Amniotic epithelial cell (primary cell): ENCODE data around the gene CHST7.

Source experiments
- DNase-seq: peaks from one replicate; pipeline ENCODE4 v3.0.0-alpha.2; 2010; ENCODE audit warnings: low read depth

Gene CHST7

DNA sequence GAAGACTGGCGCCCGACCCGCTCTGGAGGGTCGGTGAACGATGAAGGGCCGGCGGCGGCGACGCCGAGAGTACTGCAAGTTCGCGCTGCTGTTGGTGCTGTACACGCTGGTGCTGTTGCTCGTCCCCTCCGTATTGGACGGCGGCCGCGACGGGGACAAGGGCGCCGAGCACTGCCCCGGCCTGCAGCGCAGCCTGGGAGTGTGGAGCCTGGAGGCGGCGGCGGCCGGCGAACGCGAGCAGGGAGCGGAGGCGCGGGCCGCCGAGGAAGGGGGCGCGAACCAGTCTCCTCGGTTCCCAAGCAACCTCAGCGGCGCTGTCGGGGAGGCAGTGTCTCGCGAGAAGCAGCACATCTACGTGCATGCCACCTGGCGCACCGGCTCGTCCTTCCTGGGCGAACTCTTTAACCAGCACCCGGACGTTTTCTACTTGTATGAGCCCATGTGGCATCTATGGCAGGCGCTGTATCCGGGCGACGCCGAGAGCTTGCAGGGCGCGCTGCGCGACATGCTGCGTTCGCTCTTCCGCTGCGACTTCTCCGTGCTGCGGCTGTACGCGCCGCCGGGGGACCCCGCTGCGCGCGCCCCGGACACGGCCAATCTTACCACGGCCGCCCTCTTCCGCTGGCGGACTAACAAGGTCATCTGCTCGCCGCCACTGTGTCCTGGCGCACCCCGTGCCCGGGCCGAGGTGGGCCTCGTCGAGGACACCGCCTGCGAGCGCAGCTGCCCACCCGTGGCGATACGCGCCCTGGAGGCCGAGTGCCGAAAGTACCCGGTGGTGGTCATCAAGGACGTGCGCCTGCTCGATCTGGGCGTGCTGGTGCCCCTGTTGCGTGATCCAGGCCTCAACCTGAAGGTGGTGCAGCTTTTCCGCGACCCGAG lies 568 bp downstream of the CHST7 start:
- peak; percentile 54 for DNase-seq

DNA sequence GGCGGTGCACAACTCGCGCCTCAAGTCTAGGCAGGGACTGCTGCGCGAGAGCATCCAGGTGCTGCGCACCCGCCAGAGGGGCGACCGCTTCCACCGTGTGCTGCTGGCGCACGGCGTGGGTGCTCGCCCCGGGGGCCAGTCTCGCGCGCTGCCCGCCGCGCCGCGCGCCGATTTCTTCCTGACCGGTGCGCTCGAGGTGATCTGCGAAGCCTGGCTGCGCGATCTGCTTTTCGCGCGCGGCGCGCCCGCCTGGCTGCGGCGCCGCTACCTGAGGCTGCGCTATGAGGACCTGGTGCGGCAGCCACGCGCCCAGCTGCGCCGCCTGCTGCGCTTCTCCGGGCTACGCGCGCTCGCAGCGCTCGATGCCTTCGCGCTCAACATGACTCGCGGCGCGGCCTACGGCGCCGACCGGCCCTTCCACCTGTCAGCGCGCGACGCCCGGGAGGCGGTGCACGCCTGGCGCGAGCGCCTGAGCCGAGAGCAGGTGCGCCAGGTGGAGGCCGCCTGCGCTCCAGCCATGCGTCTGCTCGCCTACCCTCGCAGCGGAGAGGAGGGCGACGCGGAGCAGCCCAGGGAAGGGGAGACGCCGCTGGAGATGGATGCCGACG lies 1.3 kb downstream of the CHST7 start:
- no peak for DNase-seq

DNA sequence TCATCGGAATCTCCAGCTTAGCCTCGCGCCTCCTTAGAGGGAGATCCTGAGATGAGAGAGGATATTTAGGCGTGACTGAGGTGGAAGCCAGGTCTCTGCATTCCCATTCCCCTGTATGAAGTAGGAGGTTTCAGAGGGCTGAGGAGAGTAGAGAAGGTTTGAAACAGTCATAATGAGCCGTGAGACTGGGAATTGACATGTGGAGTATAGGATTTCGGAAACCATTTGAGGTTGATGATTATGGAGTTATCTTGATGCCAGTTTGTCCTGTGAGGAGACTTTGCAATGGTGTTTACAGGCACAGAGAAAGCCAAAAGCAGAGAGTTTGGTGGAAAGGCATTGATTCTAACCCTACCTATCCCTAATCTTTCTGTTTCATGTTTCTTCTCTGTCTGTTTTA lies 2.0 kb downstream of the CHST7 start:
- DNase-seq: no peak

DNA sequence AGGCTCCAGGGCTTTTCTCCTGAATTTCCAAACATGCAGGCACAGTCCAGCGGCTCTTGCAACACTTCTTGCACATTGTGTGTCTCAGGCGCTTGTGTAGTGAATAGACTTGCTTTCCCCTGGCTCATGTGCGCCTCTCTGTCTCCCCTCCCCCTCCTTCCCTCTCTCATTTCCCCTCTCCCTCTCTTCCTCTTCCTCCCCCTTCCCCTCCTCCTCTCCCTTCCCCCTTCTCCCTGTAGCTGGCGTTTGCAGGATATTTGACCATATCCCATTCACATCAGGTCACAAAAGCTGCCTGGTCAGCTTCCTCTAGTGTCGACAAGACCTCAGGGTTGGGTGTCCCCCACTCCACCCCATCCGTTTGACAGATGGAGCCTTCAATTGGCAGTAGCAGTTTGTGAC lies 2.4 kb downstream of the CHST7 start:
- DNase-seq: peak; percentile 70

DNA sequence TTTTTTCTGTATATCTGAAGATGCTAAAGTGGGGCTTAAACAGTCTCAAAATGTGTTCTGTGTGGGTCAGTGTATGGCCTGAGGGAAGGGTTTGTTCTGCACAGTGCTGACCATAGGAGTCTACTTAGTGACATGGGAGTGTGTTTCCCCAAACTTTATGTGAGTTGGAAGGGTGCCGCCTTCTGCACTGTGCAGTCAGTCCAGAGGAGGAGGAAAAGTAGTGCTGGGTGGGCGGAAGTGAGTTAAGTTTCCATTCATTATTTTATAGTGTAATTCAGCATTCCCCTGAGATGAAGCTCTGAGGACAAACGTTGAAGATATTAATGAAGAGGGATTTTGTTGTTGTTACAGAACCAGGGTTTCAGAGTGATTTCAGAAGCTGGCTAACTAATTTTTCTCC lies 2.9 kb downstream of the CHST7 start:
- DNase-seq: no peak

DNA sequence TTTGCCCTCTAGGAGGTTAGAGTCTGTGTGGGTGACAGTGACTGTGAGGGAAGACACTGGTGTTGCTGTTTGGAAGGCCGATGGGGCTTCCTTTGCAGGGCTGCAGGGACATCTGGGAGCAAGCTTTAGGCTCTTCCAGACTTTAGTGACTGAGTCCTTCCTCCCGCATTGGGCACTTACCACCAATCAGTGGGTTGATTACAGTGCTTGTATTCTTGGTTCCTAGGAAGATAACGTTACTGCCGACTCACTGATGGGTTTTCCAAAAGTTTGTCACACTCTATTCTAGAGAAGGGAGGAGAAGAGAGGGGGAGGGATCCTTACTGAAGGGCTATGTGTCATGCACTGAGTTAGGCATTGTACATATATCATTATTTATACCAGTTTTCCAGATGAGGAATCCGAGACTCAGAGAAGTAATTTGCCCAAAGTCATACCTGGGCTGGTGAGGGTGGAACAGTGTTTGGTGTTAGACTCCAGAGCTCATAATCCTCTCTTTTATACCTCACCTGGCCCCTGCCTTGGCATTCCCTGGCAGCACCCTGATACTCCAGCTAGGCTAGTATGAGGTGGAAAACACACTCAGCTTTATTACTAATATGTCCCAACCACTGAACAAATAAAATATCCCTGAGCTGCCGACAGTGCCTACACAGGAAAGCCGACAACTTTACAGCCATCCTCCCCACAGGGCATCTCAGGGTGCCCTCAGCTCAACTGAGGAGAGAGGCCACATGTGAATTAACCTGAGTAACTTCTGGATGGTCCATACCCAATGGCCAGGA lies 3.8 kb downstream of the CHST7 start:
- DNase-seq: peak; percentile 44

DNA sequence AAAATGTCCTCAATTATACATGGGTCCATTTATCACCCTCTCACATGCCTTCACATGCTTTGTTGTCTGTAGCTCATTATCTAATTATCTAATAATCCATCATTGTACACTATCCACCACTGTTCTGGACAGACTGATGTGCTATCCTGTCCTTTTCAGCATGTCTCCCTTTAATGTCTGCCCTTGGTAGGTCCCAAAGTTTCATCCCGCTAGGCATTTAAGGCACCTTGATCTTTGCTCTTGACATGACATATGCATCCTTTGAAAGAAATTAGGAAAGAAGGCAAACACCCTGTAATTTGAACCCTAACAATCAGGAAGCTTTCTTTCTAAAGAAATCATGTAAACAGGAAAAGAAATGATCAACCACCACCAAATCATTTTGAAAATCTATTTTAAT lies 5.7 kb downstream of the CHST7 start:
- no peak for DNase-seq

DNA sequence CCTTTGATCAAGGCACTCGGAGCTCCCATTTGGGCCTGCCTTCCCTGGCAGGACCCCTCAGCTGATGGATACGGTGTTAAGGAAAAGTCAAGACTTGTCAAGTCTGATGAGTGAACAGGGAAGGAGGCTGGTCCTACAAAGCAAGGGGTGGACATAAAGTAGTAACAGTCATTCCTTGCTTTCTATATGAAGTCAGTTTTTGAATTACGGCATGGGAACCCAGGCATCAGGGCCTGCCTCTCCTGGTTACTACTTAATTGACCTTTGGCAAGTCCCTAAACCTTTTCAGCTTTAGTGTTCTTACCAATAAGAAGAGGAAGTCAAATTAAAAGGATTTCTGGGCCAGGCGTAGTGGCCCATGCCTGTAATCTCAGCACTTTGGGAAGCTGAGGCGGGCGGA lies 7.0 kb downstream of the CHST7 start:
- DNase-seq: no peak

DNA sequence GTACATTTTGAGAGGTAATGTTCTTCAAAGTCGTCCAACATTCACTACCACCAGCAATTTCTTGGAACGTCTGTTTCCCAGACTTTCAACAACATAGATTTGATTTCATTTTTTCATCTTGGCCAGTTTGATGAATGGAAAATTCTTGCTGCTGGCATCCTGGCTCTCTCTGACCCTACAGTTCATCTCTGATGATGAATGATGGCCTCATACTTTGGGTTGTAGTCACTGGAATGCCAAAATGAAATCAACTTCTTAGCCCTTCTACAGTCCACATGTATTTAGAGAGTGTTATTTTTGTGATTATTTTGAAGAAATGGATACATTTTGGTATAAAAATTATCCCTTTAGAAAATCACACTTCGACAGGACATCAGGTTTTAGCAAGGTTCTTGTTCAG lies 8.8 kb downstream of the CHST7 start:
- peak; percentile 72 for DNase-seq

DNA sequence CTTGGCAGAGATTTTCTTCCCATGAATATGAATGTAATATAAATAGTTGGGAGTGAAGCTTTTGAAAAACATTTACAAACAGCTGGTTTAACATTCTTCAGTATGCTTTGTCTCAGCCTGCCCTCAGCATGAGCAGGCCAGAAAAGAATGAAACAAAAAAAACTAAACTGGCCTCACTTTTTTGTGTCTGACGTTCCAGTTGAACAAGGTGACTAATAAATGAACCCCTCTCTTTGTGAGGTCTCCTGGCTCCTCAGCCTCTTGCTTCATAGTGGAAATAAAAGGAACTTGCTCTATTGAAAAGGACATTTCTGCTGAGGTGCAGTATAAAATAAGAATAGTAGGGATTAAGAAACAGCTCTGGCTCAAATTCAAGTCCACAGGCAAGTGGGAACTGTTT lies 9.4 kb downstream of the CHST7 start:
- DNase-seq: peak; percentile 87

DNA sequence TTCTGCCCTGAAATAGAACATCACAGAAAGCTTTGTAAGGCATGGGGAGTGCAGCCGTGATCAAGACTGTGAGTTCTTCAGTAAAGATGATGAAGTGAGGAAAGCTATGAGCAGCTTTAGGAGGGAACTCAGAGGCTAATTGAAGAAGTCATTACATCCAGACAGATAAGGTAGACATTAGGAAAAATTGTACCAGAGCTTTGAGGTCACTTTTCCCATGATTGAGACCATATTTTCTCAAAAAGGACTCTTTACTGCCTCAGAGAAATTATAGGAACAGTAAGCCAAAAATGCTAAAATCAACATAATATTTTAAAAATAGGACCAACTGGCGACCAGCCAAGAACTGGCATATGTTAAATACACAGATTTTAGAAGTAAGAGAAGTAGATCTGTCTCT lies 11.2 kb downstream of the CHST7 start:
- no peak for DNase-seq

DNA sequence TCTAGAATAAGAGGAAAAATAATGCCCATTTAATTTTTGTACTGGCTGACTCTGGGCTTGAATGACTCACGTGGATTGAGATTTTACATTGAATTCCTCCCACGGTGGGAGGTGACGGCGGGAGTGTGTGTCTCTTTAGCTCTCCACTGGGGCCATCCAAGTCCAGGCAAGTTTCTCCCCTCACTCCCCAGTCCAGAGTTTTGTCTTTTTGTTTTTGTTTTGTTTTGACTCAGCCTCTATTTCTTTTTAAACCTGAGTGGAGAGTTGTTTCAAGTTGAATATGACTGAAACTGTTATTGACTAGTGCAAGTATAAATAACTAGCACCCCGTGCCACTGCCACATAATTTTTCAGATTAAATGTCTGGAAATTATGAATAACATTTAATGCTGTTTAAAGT lies 13.6 kb downstream of the CHST7 start:
- DNase-seq: peak; percentile 63

DNA sequence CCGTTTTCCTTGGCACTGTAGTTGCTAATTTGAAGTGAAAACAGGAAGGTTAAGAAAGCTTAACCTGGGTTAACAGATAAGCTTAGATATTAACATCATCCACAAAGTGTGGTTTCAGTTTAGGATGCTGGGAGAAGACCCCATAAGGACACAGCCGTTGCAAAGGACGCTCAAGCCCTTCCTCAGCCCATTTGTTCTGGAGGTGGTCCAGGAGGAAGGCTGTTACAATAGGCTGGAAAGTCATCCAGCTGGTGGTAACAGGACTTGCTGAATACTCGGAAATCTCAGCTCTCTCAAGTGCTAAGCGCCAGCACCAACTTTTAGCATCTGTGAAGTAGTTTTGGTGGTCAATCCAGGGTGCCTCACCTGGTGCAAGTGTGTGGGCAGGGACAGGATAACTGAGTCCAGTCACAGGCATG lies 14.2 kb downstream of the CHST7 start:
- no peak for DNase-seq

DNA sequence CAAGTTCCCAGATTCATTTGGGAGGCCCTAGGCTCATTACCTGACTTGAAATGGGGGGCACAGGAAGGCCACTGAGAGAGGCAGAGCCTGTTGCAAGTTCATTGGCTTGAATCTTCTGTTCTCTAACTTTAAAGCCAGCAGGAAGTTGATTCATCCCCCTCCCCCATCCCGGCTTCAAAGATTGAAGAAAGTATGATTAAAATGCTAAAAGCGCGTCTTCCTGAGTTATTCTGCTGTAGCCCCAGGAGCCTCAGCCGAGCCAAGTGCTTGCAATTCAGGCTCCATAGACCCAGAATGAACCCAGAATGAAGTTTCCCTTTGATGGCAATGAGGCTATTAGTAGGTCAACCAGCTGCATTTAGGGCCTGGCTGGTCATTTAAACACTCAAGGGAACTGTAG lies 14.7 kb downstream of the CHST7 start:
- peak; percentile 73 for DNase-seq

DNA sequence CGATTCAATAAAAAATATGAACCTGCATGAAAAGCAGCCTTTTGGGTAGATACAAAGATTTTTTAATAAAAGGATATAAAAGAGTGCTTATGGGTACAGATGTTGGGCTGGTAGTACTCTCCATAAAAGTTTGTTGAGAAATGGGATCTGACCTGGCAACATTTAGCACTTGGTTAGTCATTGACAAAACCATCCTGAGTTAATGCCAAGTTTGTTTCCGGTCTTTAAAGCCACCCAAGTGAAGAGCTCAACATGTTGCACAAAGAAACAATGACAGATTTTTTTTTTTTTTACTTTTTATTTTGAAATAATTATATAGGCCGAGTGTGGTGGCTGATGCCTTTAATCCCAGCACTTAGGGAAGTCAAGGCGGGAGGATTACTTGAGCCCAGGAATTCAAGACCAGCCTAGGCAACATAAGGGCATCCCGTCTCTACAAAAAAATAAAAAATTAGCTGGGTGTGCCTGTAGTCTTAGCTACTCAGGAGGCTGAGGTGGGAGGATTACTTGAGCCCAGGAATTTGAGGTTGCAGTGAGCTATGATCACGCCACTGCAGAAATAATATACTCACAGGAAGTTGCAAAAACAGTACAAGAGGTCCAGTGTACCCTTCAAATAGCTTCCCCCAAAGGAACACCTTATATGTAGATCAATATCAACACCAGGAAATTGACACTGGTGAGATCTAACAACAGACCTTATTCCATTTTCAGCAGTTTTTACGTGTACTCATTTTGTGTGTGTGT lies 16.6 kb downstream of the CHST7 start:
- peak; percentile 62 for DNase-seq

DNA sequence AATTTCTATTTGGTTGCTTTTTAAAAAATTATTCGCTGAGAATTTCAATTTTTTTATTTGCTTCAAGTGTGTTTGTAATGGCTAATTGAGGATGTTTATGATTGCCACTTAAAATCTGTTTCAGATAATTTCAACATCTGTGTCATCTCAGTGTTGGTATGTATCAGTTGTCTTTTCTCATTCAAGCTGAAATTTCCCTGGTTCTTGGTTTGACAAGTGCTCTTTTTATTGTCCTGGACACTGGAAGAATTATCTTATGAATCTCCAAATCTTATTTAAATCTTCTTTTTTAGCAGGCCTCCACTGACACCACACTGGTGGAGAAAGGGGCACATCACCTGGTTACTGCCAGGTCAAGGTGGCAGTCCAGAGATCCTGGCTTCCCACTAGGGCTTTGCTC lies 21.5 kb downstream of the CHST7 start:
- DNase-seq: no peak

DNA sequence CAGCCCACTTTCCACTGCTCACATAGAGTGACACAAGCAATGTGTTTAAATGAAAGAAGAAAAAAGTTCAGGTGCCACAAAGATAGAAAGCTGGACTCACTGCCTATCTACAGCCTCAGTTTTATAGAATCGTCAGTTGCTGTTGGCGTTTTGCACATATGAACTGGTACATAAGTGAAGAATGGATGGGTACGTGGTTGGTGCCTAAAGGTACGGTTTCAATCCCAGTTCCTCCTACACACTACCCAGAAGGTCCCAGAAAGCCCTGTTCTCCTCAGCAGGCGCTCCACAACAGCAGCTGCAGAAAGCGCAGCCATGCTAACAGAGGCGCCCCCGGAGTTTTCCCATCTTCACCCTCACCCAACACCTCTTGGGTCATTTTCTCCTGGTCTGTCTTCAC lies 23.6 kb downstream of the CHST7 start:
- DNase-seq: no peak

DNA sequence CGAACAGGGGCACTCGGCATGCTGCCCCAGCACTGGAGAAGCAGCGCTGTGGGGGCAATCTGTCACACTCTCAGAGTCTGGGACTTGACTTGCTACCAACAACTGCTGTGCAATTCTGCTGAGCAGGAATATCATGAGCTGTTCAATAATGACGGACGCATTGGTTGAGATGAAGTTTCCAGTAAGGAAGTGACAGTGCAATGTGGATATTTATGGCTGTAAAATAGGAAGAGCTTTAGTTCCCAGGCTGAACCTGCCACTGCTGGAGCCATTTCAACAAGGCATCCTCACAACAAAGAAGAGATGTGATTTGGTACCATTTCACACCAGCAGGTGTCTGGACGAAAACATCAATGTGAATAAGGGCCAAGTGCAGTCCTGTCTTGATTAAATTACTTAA lies 24.2 kb downstream of the CHST7 start:
- no peak for DNase-seq

DNA sequence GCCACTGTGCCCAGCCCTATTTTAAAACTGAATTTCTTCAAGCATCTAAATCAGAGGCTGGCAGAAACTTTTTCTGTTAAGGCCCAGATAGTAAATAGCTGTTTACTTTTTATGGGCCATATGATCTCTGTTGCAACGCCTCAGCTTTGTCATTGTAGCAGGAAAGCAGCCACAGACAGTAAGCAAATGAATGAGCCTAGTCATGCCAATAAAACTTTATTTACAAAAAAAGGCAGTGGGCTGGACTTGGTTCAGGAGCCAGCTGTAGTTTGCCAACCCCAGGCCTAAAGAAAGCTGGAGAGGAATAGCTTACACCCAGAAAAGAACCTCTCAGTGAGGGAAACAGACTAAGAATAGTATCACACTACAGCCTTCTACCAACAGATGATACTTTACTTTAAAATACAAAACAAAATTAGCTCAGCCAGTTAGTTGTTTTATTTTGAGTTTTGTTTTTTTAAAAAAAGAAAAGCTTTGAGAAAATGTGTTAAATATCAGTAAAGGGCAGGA lies 25.5 kb downstream of the CHST7 start:
- DNase-seq: peak; percentile 43

DNA sequence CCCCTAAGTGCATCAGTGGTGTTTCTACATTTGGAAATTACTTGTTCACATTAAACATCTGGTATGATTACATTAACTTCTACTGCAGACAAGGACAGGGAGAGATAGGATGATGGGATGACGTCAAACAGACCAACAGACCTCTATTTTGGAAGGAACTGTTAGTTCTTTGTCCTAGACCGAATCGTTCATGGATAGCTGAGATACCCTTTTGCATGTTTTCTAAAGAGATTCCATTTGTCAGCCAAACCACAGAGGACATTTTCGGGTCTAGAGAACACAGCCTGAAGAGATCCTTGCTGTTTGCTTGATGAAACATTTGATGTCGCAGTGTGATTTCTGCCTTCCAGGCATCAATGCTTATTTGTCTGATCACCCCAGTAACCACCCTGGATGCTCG lies 27.7 kb downstream of the CHST7 start:
- peak; percentile 89 for DNase-seq

DNA sequence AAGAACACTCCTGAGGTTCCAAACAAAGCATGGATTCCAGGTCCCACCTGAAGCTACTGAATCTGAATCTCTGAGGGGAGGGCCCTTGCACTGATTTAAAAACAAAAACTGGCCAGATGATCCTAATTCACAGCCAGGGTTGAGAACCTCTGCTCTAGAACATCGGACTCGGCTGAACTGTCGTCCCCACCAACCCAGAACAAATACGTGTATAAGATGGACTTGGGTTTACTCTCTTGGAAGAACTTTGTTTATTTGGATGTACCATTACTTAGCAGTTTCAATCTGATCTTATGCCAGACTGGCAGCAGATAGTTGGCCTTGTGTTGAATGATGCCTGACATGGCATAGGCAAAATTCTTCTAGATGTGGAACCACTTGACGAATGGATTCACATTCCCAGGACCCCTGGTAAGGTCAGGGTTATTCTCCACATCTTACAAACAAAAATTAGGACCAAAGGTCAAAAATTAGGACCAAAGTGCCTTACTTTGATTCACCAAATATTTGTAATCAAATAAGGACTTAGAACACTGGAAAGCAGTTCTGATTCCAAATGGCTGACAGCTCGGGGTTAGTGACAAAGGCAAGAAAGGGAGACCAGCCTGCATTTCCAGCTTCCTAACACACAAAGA lies 29.0 kb downstream of the CHST7 start:
- no peak for DNase-seq

DNA sequence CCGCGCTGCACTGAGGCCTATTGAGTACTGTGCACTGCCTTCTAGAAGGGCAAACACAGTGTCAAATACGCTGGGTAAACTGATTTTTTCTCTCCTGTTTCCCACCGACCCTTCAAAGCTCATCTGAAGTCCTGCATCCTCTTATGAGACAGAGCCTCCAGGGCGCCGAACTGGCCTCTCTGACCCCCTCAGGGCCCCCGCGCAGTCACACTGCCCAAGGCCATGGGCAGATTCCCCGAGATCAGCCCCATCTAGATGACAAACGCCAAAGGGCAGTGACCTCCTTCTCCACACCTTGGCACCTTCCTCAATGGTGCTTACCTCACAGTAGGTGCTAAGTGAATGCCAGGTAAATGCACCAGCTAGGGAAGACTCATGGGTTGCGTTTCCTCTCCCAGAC lies 34.4 kb downstream of the CHST7 start:
- DNase-seq: no peak
